Thymus (tissue), 11 donors: Measurements from ENCODE around the gene ATP8A1. TPM values are rescaled to one million over a fixed set of nuclear protein-coding genes. Genes with fewer than 3 reads are reported as not detected.

Experiments used
- DNase-seq, 9 donors: peaks; one replicate each; pipeline ENCODE4 v3.0.0-alpha.2; 2013; ENCODE audit warnings: low spot score in 9 of 9, low read depth in 6 of 9, missing footprints in 1 of 9
- H3K27ac ChIP-seq, 2 donors: one replicate each; pipeline ENCODE4 v1.5.1; 2013; ENCODE audit warnings: control low read depth in 1 of 2, low read depth in 1 of 2, low read length in 1 of 2, mild to moderate bottlenecking in 1 of 2, moderate library complexity in 1 of 2
- H3K27me3 ChIP-seq, 2 donors: one replicate each; pipeline ENCODE4 v1.5.1; 2013; ENCODE audit warnings: low read length in 1 of 2; ENCODE audit not compliant: control insufficient read depth in 2 of 2, insufficient read depth in 1 of 2
- H3K36me3 ChIP-seq, 2 donors: one replicate each; pipeline ENCODE4 v1.5.1; 2013; ENCODE audit warnings: low read length in 1 of 2, mild to moderate bottlenecking in 1 of 2, moderate library complexity in 1 of 2; ENCODE audit not compliant: control insufficient read depth in 2 of 2, insufficient read depth in 2 of 2
- H3K4me1 ChIP-seq, 2 donors: one replicate each; pipeline ENCODE4 v1.5.1; 2013; ENCODE audit warnings: low read length in 2 of 2; ENCODE audit not compliant: control insufficient read depth in 2 of 2, insufficient read depth in 2 of 2
- H3K4me3 ChIP-seq, 2 donors: one replicate each; pipeline ENCODE4 v1.5.1; 2013; ENCODE audit warnings: low read length in 2 of 2, control low read depth in 1 of 2, mild to moderate bottlenecking in 1 of 2
- H3K9me3 ChIP-seq, 2 donors: one replicate each; pipeline ENCODE4 v1.5.1; 2013; ENCODE audit warnings: low read length in 1 of 2, mild to moderate bottlenecking in 1 of 2; ENCODE audit not compliant: control insufficient read depth in 2 of 2, insufficient read depth in 1 of 2
- WGBS: extraction: QIAGEN DNeasy Blood & Tissue Kit; methylation state at CpG from one replicate; pipeline ENCODE4 v1.1.7; 2013; 5-methylcytosine and 5-hydroxymethylcytosine counted together
- polyA plus RNA-seq: library from polyadenylated mRNA; stranded (reverse); fragments of 200-250 nt; gene quantifications from one replicate; pipeline ENCODE4 v1.2.3, GENCODE V29; 2013
- total RNA-seq: library from RNA; stranded (reverse); fragments of 120-200 nt; gene quantifications from one replicate; pipeline ENCODE4 v1.2.4, GENCODE V29; 2013
- donor health status: healthy.

The ATP8A1 gene
- total and polyA plus RNA-seq, 2 donors = 25.0 to 30.9 TPM

- WGBS = 98% methylated on average over 3 of the region's 3 CpGs
- Histone ChIP-seq H3K9me3 (peaks cover 0 to 1% of the 10 kb centered on the region in 2 donors), H3K36me3 (no peaks in the 10 kb centered on the region), H3K4me1 (peaks cover 22 to 27% of the 10 kb centered on the region in 2 donors), H3K27ac (no peak overlapping the region), H3K4me3 (no peak overlapping the region), H3K27me3 (no peaks in the 10 kb centered on the region)
- no peak for DNase-seq
These were observed 32.4 kb downstream of the ATP8A1 start for GRCh38 chr4:42624551-42624950.

GRCh38 chr4:42618023-42618422 is 38.9 kb downstream of the ATP8A1 start:
- Histone ChIP-seq H3K9me3 (no peaks in the 10 kb centered on the region), H3K36me3 (no peaks in the 10 kb centered on the region), H3K4me1 (no peaks in the 10 kb centered on the region), H3K27me3 (no peaks in the 10 kb centered on the region), H3K27ac (no peak overlapping the region), H3K4me3 (no peak overlapping the region)
- 98% methylated on average over 2 of the region's 2 CpGs for WGBS
- DNase-seq = no peak

GRCh38 chr4:42617030-42617429 is 39.9 kb downstream of the ATP8A1 start:
- Histone ChIP-seq H3K36me3 (no peaks in the 10 kb centered on the region), H3K9me3 (no peaks in the 10 kb centered on the region), H3K4me1 (no peaks in the 10 kb centered on the region), H3K27ac (no peak overlapping the region), H3K4me3 (no peak overlapping the region), H3K27me3 (no peaks in the 10 kb centered on the region)
- WGBS = 98% methylated on average over 2 of the region's 2 CpGs
- no peak for DNase-seq

GRCh38 chr4:42616572-42616971 is 40.3 kb downstream of the ATP8A1 start:
- WGBS = 97% methylated on average over 6 of the region's 6 CpGs
- DNase-seq = no peak

GRCh38 chr4:42615131-42615763 is 41.7 kb downstream of the ATP8A1 start:
- WGBS = 92% methylated on average over 2 of the region's 2 CpGs
- H3K27ac ChIP-seq = no peak overlapping the region
- peaks cover 3 to 4% of the 10 kb centered on the region in 2 donors for H3K36me3 ChIP-seq
- H3K27me3 ChIP-seq = no peaks in the 10 kb centered on the region
- no peak for DNase-seq
- H3K4me3 ChIP-seq = no peak overlapping the region
- no peaks in the 10 kb centered on the region for H3K4me1 ChIP-seq
- H3K9me3 ChIP-seq = no peaks in the 10 kb centered on the region

More at GRCh38 chr4:42616572-42616971, 40.3 kb downstream of the ATP8A1 start:
- Histone ChIP-seq H3K27me3 (no peaks in the 10 kb centered on the region), H3K36me3 (no peaks in the 10 kb centered on the region), H3K9me3 (no peaks in the 10 kb centered on the region), H3K27ac (no peak overlapping the region), H3K4me3 (no peak overlapping the region), H3K4me1 (no peaks in the 10 kb centered on the region)

- no peaks in the 10 kb centered on the region for H3K9me3 ChIP-seq
- no peaks in the 10 kb centered on the region for H3K27me3 ChIP-seq
- no peak overlapping the region for H3K4me3 ChIP-seq
- DNase-seq = no peak
- H3K27ac ChIP-seq = no peak overlapping the region
- 97% methylated on average over 1 of the region's 1 CpG for WGBS
- H3K36me3 ChIP-seq = peaks cover 3 to 4% of the 10 kb centered on the region in 2 donors
- H3K4me1 ChIP-seq = peaks cover 0 to 2% of the 10 kb centered on the region in 2 donors
These were observed 44.0 kb downstream of the ATP8A1 start for GRCh38 chr4:42612898-42613297.

GRCh38 chr4:42610941-42611340 is 46.0 kb downstream of the ATP8A1 start:
- Histone ChIP-seq H3K27me3 (no peaks in the 10 kb centered on the region), H3K36me3 (peaks cover 3 to 4% of the 10 kb centered on the region in 2 donors)
- WGBS = 94% methylated on average over 4 of the region's 4 CpGs

GRCh38 chr4:42609051-42609450 is 47.9 kb downstream of the ATP8A1 start:
- Histone ChIP-seq H3K4me1 (peaks cover 0 to 4% of the 10 kb centered on the region in 2 donors), H3K9me3 (no peaks in the 10 kb centered on the region), H3K27ac (no peak overlapping the region), H3K27me3 (no peaks in the 10 kb centered on the region), H3K36me3 (peaks cover 3 to 8% of the 10 kb centered on the region in 2 donors), H3K4me3 (no peak overlapping the region)
- WGBS = 97% methylated on average over 4 of the region's 4 CpGs
- no peak for DNase-seq

More at GRCh38 chr4:42610941-42611340, 46.0 kb downstream of the ATP8A1 start:
- Histone ChIP-seq H3K4me1 (peaks cover 0 to 4% of the 10 kb centered on the region in 2 donors), H3K4me3 (no peak overlapping the region), H3K27ac (no peak overlapping the region), H3K9me3 (no peaks in the 10 kb centered on the region)
- no peak for DNase-seq

- no peak for DNase-seq
- Histone ChIP-seq H3K27ac (no peak overlapping the region), H3K9me3 (no peaks in the 10 kb centered on the region), H3K27me3 (no peaks in the 10 kb centered on the region), H3K36me3 (peaks cover 3 to 8% of the 10 kb centered on the region in 2 donors), H3K4me3 (no peak overlapping the region), H3K4me1 (peaks cover 0 to 4% of the 10 kb centered on the region in 2 donors)
- WGBS = 83% methylated on average over 3 of the region's 3 CpGs
These were observed 48.4 kb downstream of the ATP8A1 start for GRCh38 chr4:42608551-42608950.
